Prostate gland (tissue), 2 donors: ENCODE results near the gene PTBP3. TPM values are rescaled to one million over a fixed set of nuclear protein-coding genes. Genes with fewer than 3 reads are reported as not detected.

Experiments used
- DNase-seq: peaks from one replicate; pipeline ENCODE4 v3.0.0-alpha.2; 2019; ENCODE audit warnings: low spot score
- H3K27ac ChIP-seq, 2 donors: fragments of 200-600 bp; sonication (generic); 2 replicates each; pipeline ENCODE4 v1.5.1; 2017 to 2019
- H3K27me3 ChIP-seq: fragments of 200-600 bp; sonication (generic); replicated peaks from 2 replicates; pipeline ENCODE4 v1.5.1; 2019; ENCODE audit not compliant: insufficient read depth
- H3K36me3 ChIP-seq, 2 donors: fragments of 200-600 bp; sonication (generic); 1 replicate in 1 of 2; 2 replicates in 1 of 2; pipeline versions ENCODE4 v1.5.1 to v1.8.1; 2017 to 2019
- H3K4me1 ChIP-seq: fragments of 200-600 bp; sonication (generic); replicated peaks from 2 replicates; pipeline ENCODE4 v1.5.1; 2019
- H3K4me3 ChIP-seq, 2 donors: fragments of 200-600 bp; sonication (generic); 2 replicates each; pipeline ENCODE4 v1.5.1; 2017 to 2019
- H3K9me3 ChIP-seq: fragments of 200-600 bp; sonication (generic); 2 replicates; pipeline ENCODE4 v1.5.1; 2017
- CTCF ChIP-seq, 4 experiments: fragments of 200-600 bp in 2 of 4; fragments of 450-650 bp in 2 of 4; sonication (generic) in 2 of 4; IDR thresholded peaks; 1 replicate in 3 of 4; 2 replicates in 1 of 4; pipeline ENCODE4 v1.5.1; 2016 to 2019; ENCODE audit warnings: antibody characterized with exemption in 4 of 4, mild to moderate bottlenecking in 2 of 4, moderate library complexity in 2 of 4
- POLR2A ChIP-seq: fragments of 450-650 bp; IDR thresholded peaks from one replicate; pipeline ENCODE4 v1.6.1; 2016; ENCODE audit warnings: antibody characterized with exemption, mild to moderate bottlenecking
- POLR2AphosphoS5 ChIP-seq: sonication (generic); formaldehyde crosslinking; IDR thresholded peaks from one replicate; pipeline ENCODE4 v1.6.1; 2017; ENCODE audit warnings: antibody characterized with exemption
- WGBS: methylation state at CpG from one replicate; pipeline ENCODE4 v1.1.5; 2018; 5-methylcytosine and 5-hydroxymethylcytosine counted together
- intact Hi-C: fragments of 100-400 bp; cut with DNase I; formaldehyde crosslinking; loops from one replicate; pipeline ENCODE4 v1.14.2; 2022
- total RNA-seq, 2 donors: library from RNA; depleted of rRNA; stranded (reverse); fragments of >200 nt; gene quantifications; one replicate each; pipeline ENCODE4 v1.1.0, GENCODE V29; 2016

The PTBP3 gene
- total RNA-seq, 2 donors from 2014 or later = 56.6 to 140 TPM

- intact Hi-C loops = loop anchor here (2.0 to 5.0 kb wide), 2 partner anchors 261 to 603 kb away; no protein-coding TSS in a partner anchor
- Histone ChIP-seq H3K9me3 (no peaks in the 10 kb centered on the region), H3K27ac (no peak overlapping the region)
These were observed 26.8 kb upstream of the PTBP3 start for GRCh38 chr9:112360047-112360804.

GRCh38 chr9:112355427-112355897 lies 22.0 kb upstream of the PTBP3 start:
- H3K4me3 ChIP-seq = no peak overlapping the region
- WGBS = 79% methylated on average over 8 of the region's 8 CpGs
- no peaks in the 10 kb centered on the region for H3K4me1 ChIP-seq
- no peak for DNase-seq
- intact Hi-C loops = no loop called here
- no peak for TF ChIP-seq POLR2AphosphoS5
- TF ChIP-seq CTCF (IDR thresholded peaks at IDR 0.05) = no peak
- no peak for TF ChIP-seq POLR2A
- no peaks in the 10 kb centered on the region for H3K27me3 ChIP-seq
- no peaks in the 10 kb centered on the region for H3K36me3 ChIP-seq
- H3K9me3 ChIP-seq = no peaks in the 10 kb centered on the region
- no peak overlapping the region for H3K27ac ChIP-seq

More at GRCh38 chr9:112360047-112360804, 26.8 kb upstream of the PTBP3 start:
- Histone ChIP-seq H3K4me3 (no peak overlapping the region), H3K4me1 (no peaks in the 10 kb centered on the region), H3K27me3 (no peaks in the 10 kb centered on the region), H3K36me3 (no peaks in the 10 kb centered on the region)
- TF ChIP-seq CTCF (IDR thresholded peaks at IDR 0.05) (no peak), POLR2A (no peak), POLR2AphosphoS5 (no peak)
- no peak for DNase-seq
- 69% methylated on average over 5 of the region's 5 CpGs for WGBS

GRCh38 chr9:112354081-112354743 lies 20.8 kb upstream of the PTBP3 start:
- intact Hi-C loops = no loop called here

GRCh38 chr9:112352209-112352608 lies 18.8 kb upstream of the PTBP3 start:
- TF ChIP-seq POLR2A (no peak), CTCF (IDR thresholded peaks at IDR 0.05) (no peak), POLR2AphosphoS5 (no peak)
- H3K36me3 ChIP-seq = no peaks in the 10 kb centered on the region
- H3K27ac ChIP-seq = no peak overlapping the region
- intact Hi-C loops = no loop called here
- no peaks in the 10 kb centered on the region for H3K27me3 ChIP-seq
- DNase-seq = no peak
- WGBS = 65% methylated on average over 3 of the region's 3 CpGs
- no peaks in the 10 kb centered on the region for H3K9me3 ChIP-seq
- no peaks in the 10 kb centered on the region for H3K4me1 ChIP-seq
- H3K4me3 ChIP-seq = no peak overlapping the region

More at GRCh38 chr9:112354081-112354743, 20.8 kb upstream of the PTBP3 start:
- no peak for DNase-seq
- H3K4me3 ChIP-seq = no peak overlapping the region
- TF ChIP-seq POLR2AphosphoS5 (no peak), POLR2A (no peak), CTCF (IDR thresholded peaks at IDR 0.05) (no peak)
- no peaks in the 10 kb centered on the region for H3K36me3 ChIP-seq
- no peak overlapping the region for H3K27ac ChIP-seq
- H3K9me3 ChIP-seq = no peaks in the 10 kb centered on the region
- H3K4me1 ChIP-seq = no peaks in the 10 kb centered on the region
- no peaks in the 10 kb centered on the region for H3K27me3 ChIP-seq
- 68% methylated on average over 1 of the region's 1 CpG for WGBS
